GM19455 (cell line): ENCODE measurements around the gene SLC25A5.
A peak's percentile ranks its signal among the peaks of the same experiment; 100 is the strongest.
"Not testable (repeated sequence)": the region's sequence is repeated elsewhere in the genome, so short reads cannot be mapped to it uniquely, and the experiment has no call there.

Source experiments
- ATAC-seq: cut with Tn5 transposase; IDR thresholded peaks from one replicate; pipeline ENCODE4 v1.9.1; 2021; ENCODE audit not compliant: unreplicated experiment

The SLC25A5 gene

DNA sequence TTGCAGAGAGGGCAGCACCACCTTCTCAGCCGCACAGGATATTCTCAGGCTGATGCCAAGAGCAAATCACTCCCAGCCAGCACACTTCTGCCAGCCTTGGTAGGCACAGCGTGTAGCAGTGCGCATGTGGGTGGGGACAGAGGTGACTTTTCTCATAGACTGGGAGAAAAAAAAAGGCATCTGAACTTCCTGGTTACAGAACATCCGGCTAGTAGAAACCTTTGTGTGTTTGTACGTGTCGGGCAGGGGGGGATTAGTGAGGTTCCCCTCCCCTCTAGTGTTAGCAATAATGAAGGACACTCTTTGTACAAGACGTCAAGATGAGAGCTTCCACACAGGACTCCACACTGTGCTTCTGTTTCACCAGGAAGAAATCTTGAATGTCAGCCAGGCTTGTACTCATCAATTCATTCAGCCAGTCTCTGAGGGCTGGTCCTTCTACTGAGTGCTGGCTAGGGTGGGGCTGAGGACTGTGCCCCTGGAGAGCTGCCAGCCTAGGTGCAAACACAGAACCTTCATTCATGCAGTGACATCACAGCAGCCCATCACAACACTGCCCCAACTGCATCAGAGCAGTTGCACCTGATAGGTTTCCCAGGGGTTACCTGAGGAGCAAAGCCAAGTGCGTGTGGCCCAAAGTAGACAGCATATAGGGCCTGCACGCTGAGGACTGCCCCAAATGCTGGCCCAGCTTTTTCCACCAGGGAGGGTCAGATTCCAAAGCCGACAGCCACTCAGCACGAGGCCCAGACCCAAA, 34.7 kb downstream of the SLC25A5 start:
- ATAC-seq: no peak

GRCh38 chrX:119503484-119503861, 35.2 kb downstream of the SLC25A5 start:
- no peak for ATAC-seq

- ATAC-seq: not testable (repeated sequence)
Measured at GRCh38 chrX:119505145-119505544, 36.9 kb downstream of the SLC25A5 start.

- no peak for ATAC-seq
Measured at GRCh38 chrX:119505945-119506344, 37.7 kb downstream of the SLC25A5 start.

GRCh38 chrX:119507206-119507605, 39.0 kb downstream of the SLC25A5 start:
- ATAC-seq: no peak

DNA sequence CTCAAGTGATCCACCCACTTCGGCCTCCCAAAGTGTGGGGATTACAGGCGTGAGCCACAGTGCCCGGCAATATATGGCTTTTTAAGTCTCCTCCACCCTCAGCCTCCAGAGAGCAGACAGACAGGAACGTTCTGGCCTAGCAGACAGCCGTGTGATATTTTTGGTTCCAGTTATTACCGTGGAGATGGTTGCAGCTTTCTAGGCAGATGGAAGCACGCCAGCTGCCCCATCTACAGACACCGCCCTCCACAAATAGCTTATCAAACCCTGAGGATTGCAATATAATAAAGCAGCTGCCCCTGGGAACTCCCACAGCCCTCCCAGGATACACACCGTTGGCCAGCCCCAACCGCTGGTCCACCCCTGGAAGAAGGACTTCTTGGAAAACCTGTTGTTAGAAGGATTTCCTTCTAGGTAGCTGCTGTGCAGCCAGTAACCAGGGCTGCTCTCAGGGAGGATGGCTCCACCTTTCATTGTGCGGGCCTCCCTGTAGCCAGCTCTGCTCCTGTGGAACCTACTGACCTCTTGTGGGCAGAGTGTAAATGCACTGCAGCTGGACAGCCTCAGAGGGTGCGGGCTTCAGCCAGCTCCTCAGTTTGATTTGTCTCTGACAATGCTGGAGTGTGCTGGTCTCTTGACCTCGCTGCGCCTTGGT, 44.0 kb downstream of the SLC25A5 start:
- no peak for ATAC-seq

DNA sequence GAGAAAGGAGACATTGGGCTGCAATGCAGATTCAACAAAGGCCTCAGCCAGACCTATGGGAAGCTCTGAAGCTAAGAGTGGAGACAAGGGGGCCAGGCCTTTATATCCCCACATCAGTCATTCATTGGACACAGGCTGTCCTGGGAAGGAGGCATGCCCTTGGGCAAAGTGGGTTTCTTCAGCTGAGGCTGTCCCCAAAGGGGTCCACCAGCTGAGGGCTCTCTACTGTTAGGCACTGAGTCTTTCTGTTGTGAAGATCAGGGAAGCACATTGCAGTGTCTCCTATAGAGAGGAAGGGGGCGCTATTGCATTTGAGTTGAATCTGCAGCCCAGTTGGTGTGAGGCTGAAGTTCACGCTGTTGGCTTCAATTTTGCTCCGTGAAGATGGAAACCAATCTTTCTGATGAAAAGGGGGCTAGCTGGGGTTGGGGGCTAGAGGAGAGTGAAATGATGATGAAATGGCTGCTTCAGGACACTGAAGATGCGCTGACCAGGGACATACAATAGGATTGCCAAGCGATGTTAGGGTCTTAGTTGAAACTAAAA, 48.0 kb downstream of the SLC25A5 start:
- ATAC-seq: peak; percentile 71

DNA sequence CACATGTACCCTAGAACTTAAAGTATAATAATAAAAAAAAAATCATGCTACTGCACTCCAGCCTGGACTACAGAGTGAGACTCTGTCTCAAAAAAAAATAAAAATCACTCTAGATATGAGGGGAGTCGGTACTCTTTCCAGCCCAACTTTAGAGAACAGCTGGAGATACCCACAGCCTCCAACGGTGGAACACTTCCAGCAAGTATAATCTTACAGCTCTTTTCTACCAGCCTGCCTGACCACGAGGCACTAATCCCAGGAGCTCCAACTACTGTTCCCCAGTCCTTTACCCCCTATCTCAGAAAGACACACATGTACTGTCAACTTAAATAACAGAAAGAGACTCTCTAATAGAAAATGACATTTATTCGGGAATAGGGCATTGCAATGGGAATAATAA, 50.1 kb downstream of the SLC25A5 start:
- ATAC-seq: no peak
